Thymus (tissue), 11 donors: ENCODE data around the gene ANP32A. TPM values are rescaled to one million over a fixed set of nuclear protein-coding genes. Genes with fewer than 3 reads are reported as not detected.
A peak's percentile ranks its signal among the peaks of the same experiment; 100 is the strongest.

Experiments
- DNase-seq, 9 donors: peaks; one replicate each; pipeline ENCODE4 v3.0.0-alpha.2; 2013; ENCODE audit warnings: low spot score in 9 of 9, low read depth in 6 of 9, missing footprints in 1 of 9
- H3K27ac ChIP-seq, 2 donors: one replicate each; pipeline ENCODE4 v1.5.1; 2013; ENCODE audit warnings: control low read depth in 1 of 2, low read depth in 1 of 2, low read length in 1 of 2, mild to moderate bottlenecking in 1 of 2, moderate library complexity in 1 of 2
- H3K27me3 ChIP-seq, 2 donors: one replicate each; pipeline ENCODE4 v1.5.1; 2013; ENCODE audit warnings: low read length in 1 of 2; ENCODE audit not compliant: control insufficient read depth in 2 of 2, insufficient read depth in 1 of 2
- H3K36me3 ChIP-seq, 2 donors: one replicate each; pipeline ENCODE4 v1.5.1; 2013; ENCODE audit warnings: low read length in 1 of 2, mild to moderate bottlenecking in 1 of 2, moderate library complexity in 1 of 2; ENCODE audit not compliant: control insufficient read depth in 2 of 2, insufficient read depth in 2 of 2
- H3K4me1 ChIP-seq, 2 donors: one replicate each; pipeline ENCODE4 v1.5.1; 2013; ENCODE audit warnings: low read length in 2 of 2; ENCODE audit not compliant: control insufficient read depth in 2 of 2, insufficient read depth in 2 of 2
- H3K4me3 ChIP-seq, 2 donors: one replicate each; pipeline ENCODE4 v1.5.1; 2013; ENCODE audit warnings: low read length in 2 of 2, control low read depth in 1 of 2, mild to moderate bottlenecking in 1 of 2
- H3K9me3 ChIP-seq, 2 donors: one replicate each; pipeline ENCODE4 v1.5.1; 2013; ENCODE audit warnings: low read length in 1 of 2, mild to moderate bottlenecking in 1 of 2; ENCODE audit not compliant: control insufficient read depth in 2 of 2, insufficient read depth in 1 of 2
- WGBS: extraction: QIAGEN DNeasy Blood & Tissue Kit; methylation state at CpG from one replicate; pipeline ENCODE4 v1.1.7; 2013; 5-methylcytosine and 5-hydroxymethylcytosine counted together
- polyA plus RNA-seq: library from polyadenylated mRNA; stranded (reverse); fragments of 200-250 nt; gene quantifications from one replicate; pipeline ENCODE4 v1.2.3, GENCODE V29; 2013
- total RNA-seq: library from RNA; stranded (reverse); fragments of 120-200 nt; gene quantifications from one replicate; pipeline ENCODE4 v1.2.4, GENCODE V29; 2013
- donor health status: healthy.

ANP32A gene
- total and polyA plus RNA-seq, 2 donors, result 115 to 142 TPM

DNA sequence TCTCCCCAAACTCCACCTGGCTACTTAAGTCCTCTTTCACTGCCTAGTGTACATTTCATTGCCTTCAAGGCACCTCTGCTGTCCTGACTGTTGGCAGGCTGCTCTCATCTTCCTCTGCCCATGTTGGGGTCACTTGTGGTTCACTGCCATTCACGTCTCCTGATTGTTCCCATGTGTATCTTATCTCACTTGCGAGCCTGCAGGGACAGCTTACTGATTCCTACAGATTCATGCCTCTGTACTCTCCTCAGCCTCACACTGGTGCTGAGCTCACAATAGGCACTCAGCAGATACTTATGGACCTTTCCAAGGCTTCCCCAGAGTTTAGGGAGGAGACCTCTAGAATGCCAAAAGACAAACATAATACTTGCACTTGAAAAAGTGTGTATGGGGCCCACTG is 28.8 kb upstream of the ANP32A start:
- no peak for DNase-seq
- H3K36me3 ChIP-seq, result no peaks in the 10 kb centered on the region
- H3K27ac ChIP-seq, result no peak overlapping the region
- H3K4me1 ChIP-seq, result peaks cover 0 to 5% of the 10 kb centered on the region in 2 donors
- WGBS, result 69% methylated on average over 2 of the region's 2 CpGs
- no peak overlapping the region for H3K4me3 ChIP-seq
- H3K9me3 ChIP-seq, result no peaks in the 10 kb centered on the region
- no peaks in the 10 kb centered on the region for H3K27me3 ChIP-seq

DNA sequence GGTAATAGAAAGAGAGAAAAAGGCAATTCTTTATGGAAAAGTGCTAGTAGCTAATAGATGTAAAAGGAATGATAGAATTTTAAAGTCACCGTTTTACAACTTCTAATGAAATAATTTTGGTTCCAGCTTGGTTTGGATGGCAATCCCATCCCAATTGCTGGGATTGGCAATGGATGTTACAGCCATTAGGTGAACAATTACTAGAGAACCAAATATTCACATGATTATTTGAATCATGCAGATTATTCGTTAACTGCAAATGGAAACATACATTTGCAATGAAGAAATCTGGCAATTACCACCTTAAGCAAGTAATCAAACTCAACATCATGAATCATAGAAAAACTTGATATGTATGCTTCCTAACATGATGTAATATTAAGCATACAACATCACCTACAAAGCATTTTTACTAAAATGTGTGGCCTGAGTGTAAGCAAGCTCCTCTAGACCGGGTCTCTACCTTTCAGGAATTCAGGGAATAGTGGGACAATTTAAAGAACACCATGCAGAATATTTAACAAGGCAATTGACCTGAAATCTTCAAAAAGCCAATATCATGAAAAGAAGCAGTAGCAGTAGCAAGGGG is 26.2 kb upstream of the ANP32A start:
- WGBS, result 97% methylated on average over 3 of the region's 3 CpGs

DNA sequence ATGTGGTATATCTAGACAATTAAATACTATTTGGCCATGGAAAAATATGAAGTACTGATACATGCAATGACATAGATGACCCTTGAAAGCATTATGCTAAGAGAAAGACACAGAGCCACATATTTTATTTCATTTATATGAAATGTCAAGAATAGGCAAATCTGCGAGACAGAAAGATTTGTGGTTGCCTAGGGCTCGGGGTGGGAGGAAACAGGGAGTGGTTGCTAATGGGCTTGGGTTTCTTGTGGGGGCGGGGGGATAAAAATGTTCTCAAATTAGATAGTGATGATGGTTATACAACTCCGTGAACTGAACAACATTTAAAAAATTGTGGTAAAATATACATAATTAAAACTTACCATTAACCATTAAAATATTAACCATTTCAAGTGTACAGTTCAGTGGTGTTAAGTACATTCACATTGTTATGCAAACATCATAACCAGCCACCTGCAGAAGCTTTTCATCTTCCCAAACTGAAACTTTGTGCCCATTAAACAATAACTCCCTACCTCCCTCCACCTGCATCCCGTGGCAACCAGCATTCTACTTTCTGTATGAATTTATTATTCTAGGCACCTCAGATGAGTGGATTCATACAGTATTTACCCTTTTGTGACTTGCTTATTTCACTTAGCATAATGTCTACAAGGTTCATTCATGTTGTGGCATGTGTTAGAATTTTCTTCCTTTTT is 24.3 kb upstream of the ANP32A start:
- DNase-seq, result peak in 1 of 9 donors; percentile 18
- peaks cover 4 to 13% of the 10 kb centered on the region in 2 donors for H3K4me1 ChIP-seq
- peaks cover 12 to 22% of the 10 kb centered on the region in 2 donors for H3K27me3 ChIP-seq
- no peak overlapping the region for H3K4me3 ChIP-seq
- no peaks in the 10 kb centered on the region for H3K36me3 ChIP-seq
- H3K9me3 ChIP-seq, result peaks cover 0 to 4% of the 10 kb centered on the region in 2 donors
- no peak overlapping the region for H3K27ac ChIP-seq
- 30% methylated on average over 5 of the region's 5 CpGs for WGBS

More for the DNA sequence above, 26.2 kb upstream of the ANP32A start:
- Histone ChIP-seq H3K9me3 (peaks cover 0 to 4% of the 10 kb centered on the region in 2 donors), H3K27me3 (peaks cover 0 to 19% of the 10 kb centered on the region in 2 donors), H3K4me3 (no peak overlapping the region), H3K27ac (no peak overlapping the region), H3K36me3 (no peaks in the 10 kb centered on the region), H3K4me1 (peaks cover 4 to 13% of the 10 kb centered on the region in 2 donors)
- no peak for DNase-seq

GRCh38 chr15:68843425-68844311 is 23.0 kb upstream of the ANP32A start:
- Histone ChIP-seq H3K9me3 (peaks cover 0 to 4% of the 10 kb centered on the region in 2 donors), H3K4me3 (peak overlapping the region; percentile 34 to 53), H3K27me3 (peaks cover 12 to 22% of the 10 kb centered on the region in 2 donors), H3K4me1 (peaks cover 4 to 13% of the 10 kb centered on the region in 2 donors), H3K36me3 (no peaks in the 10 kb centered on the region), H3K27ac (no peak overlapping the region)
- peak in 3 of 9 donors; percentile 42 to 63 (median 53) for DNase-seq
- 9% methylated on average over 32 of the region's 32 CpGs for WGBS

GRCh38 chr15:68842958-68843357 is 22.3 kb upstream of the ANP32A start:
- no peak overlapping the region for H3K27ac ChIP-seq
- no peak overlapping the region for H3K4me3 ChIP-seq
- peaks cover 0 to 6% of the 10 kb centered on the region in 2 donors for H3K9me3 ChIP-seq
- no peaks in the 10 kb centered on the region for H3K36me3 ChIP-seq
- H3K4me1 ChIP-seq, result peaks cover 4 to 13% of the 10 kb centered on the region in 2 donors
- 88% methylated on average over 1 of the region's 1 CpG for WGBS
- peaks cover 12 to 22% of the 10 kb centered on the region in 2 donors for H3K27me3 ChIP-seq
- peak in 1 of 9 donors; percentile 11 for DNase-seq

DNA sequence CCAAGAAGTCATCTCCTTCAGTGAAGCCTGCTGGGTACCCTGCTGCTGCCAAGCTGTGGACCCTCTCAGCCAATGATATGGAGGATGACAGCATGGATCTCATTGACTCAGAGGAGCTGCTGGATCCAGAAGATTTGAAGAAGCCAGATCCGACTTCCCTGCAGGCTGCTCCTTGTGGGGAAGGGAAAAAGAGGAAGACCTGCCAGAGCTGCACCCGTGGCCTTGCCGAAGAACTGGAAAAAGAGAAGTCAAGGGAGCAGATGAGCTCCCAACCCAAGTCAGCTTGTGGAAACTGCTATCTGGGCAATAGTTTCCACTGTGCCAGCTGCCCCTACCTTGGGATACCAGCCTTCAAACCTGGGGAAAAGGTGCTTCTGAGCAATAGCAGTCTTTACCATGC is 13.7 kb upstream of the ANP32A start:
- WGBS, result 84% methylated on average over 3 of the region's 3 CpGs
- DNase-seq, result no peak
- peaks cover 34 to 35% of the 10 kb centered on the region in 2 donors for H3K4me1 ChIP-seq

DNA sequence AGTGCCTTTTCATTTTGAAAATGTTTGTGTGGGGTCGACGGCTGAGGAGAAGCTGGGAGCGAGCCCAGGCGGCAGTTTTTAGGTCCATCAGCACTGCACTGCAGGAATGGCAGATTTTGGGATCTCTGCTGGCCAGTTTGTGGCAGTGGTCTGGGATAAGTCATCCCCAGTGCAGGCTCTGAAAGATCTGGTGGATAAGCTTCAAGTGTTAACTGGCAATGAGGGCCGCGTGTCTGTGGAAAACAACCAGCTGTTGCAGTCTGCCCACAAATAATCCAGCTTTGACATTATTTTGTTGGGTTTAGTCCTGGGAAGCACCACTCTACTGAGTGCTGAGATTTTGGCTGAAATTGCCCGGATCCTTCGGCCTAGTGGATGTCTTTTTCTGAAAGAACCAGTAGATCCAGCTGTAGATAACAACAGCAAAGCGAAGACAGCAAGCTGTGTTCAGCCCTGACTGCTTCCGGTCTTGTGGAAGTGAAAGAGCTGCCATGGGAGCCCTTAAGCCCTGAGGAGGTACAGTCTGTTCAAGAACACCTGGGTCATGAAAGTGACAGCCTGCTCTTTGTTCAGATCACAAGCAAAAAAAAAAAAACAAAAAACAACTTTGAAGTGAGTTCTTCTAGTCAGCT is 13.1 kb upstream of the ANP32A start:
- DNase-seq, result peak in 8 of 9 donors; percentile 69 to 96 (median 88)
- Histone ChIP-seq H3K9me3 (peaks cover 0 to 13% of the 10 kb centered on the region in 2 donors), H3K27me3 (no peaks in the 10 kb centered on the region), H3K4me3 (peak overlapping the region in 1 of 2 donors; percentile 21), H3K36me3 (no peaks in the 10 kb centered on the region), H3K27ac (peak overlapping the region; percentile 83 to 95), H3K4me1 (peaks cover 35 to 38% of the 10 kb centered on the region in 2 donors)
- WGBS, result 52% methylated on average over 10 of the region's 10 CpGs

More for the DNA sequence above, 13.7 kb upstream of the ANP32A start:
- Histone ChIP-seq H3K4me3 (no peak overlapping the region), H3K27me3 (no peaks in the 10 kb centered on the region), H3K27ac (peak overlapping the region; percentile 83 to 88), H3K9me3 (peaks cover 0 to 13% of the 10 kb centered on the region in 2 donors), H3K36me3 (no peaks in the 10 kb centered on the region)

DNA sequence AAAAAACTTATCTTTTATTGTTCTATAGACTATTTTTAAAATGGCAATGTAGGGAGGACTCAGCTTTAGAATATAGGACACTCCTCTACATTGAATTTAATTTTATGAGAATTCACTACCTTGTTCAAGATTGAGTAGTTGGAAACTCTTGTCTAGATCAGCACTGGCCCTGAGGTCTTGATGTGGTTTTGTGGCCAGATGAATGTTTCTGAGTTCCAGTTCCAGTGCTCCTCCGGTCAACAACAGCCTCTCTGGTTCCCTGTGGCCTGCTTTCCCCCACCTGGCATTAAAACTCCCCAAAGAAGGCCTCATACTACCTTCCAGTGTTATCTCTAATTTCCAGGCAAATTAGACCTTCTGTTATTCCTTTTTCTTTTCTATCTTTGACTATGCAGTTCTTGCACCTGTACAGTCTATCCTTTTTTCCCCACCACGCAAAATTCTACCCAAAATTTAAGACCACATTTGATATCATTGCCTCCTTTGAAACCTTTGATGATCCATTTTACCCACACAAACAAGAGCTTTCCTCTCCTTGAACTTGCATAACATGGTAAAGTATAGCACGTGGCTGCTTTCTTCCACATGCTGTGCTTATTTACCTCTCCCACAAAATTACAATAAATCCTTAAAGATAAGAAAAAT is 9.6 kb upstream of the ANP32A start:
- DNase-seq, result peak in 2 of 9 donors; percentile 41 to 62
- H3K27ac ChIP-seq, result peak overlapping the region; percentile 75 to 78
- 5% methylated on average over 3 of the region's 3 CpGs for WGBS
- no peaks in the 10 kb centered on the region for H3K9me3 ChIP-seq
- no peaks in the 10 kb centered on the region for H3K27me3 ChIP-seq
- H3K36me3 ChIP-seq, result no peaks in the 10 kb centered on the region
- H3K4me1 ChIP-seq, result peaks cover 41 to 43% of the 10 kb centered on the region in 2 donors
- peak overlapping the region in 1 of 2 donors; percentile 8 for H3K4me3 ChIP-seq
